Activated CD4-positive, alpha-beta T cell treated with anti-CD3 and anti-CD28 coated beads for 1 hour (primary cell): Measurements from ENCODE around the gene CLEC19A.

ENCODE experiments used
- DNase-seq: peaks from one replicate; pipeline ENCODE4 v3.0.0-alpha.2; 2020

Gene CLEC19A

GRCh38 chr16:19285431-19285830 is at the start of gene CLEC19A:
Gene CLEC19A (plus strand): TSS chr16:19285731. CDS start chr16:19285852, 121 bp downstream.
- DNase-seq = no peak

DNA sequence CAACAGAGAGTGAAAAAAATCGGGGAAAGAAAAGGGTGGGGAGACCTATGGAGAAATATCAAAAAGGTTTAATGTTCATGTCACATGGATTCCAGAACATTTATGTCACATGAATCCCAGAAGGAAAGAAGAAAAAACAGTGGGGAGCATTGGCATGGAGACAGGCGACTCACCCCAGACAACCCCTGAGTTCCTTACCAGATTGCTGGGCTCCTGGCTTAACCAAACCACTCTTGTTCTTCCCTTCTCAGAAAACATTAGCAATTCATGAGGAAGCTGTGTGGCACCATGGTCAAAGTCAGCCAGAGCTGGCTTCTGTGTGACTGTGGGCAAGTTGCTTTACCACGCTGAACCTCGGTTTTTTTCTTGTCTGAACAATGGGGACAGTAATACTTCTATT is 49.6 kb upstream of the CLEC19A start:
- DNase-seq = no peak

- DNase-seq = no peak
Observed at GRCh38 chr16:19236561-19237209, 48.8 kb upstream of the CLEC19A start.

DNA sequence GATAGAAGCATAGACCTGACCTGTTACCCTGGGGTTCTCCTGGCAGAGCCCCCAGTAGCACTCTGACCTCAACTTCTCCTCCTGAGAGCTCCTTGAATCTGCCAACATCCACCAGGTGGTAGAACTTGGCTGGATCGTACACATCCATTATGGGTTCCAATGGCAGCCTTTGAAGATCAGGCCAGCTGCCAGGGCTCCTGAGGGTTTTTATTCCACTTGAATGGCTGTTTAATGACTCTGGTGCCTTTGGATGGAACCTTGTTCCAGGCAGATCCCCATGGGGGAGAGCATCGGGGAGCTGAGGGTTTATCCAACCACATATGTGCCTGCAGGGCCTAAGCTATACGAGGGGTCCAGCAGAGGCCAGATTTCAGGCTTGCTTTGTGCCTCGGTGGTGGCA is 47.1 kb upstream of the CLEC19A start:
- no peak for DNase-seq

DNA sequence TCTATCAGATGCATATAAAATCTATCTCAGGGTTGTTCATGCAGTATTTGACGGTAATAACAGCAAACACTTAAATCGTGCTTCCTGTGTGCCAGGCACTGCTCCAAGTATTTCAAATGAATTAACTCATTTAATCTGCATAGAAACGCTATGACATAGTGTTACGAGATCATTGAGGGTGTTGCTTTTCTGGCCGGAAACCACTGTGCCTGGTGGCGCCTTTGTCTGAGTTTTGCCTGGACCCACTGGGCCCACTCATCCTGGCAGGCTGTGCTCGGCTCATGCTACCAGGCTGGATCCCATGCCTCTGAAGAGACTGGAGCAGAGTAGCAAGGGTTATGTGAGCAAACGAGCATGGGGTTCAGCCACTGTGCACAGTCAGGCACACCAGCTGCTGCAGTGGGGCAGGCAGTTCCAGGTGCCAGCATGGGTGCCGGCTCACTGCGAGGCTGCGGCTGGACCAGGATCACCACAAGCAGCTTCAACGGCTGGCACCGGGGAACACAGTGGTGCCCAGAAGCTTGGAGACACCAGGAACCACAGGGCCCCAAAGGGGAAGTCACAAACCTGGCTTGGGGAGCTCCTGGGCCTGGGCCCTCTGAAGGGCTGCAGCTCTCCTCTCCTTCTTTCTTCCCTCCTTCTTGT is 45.9 kb upstream of the CLEC19A start:
- no peak for DNase-seq

- no peak for DNase-seq
Observed at GRCh38 chr16:19240494-19240893, 45.0 kb upstream of the CLEC19A start.

DNA sequence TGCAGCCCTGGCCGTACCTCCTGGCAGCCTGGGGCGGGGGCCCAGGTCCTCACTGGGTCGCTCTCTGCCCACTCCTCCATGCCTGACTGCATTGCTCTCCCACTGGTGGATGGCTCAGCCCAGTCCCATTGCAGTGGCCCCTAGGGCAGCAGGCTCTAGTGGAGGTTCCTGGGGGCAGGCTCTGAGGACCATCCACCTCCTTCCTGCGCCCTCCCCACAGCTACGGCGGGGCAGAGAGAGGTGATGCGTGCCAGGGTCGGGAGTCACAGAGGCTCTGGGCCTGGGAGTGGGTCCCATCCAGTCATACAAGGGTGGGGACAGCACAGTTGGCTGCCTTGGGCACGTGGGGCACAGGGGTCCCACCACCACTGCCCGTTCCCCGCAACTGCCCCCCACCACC is 44.0 kb upstream of the CLEC19A start:
- DNase-seq = no peak

- no peak for DNase-seq
Observed at GRCh38 chr16:19242186-19242585, 43.3 kb upstream of the CLEC19A start.

DNA sequence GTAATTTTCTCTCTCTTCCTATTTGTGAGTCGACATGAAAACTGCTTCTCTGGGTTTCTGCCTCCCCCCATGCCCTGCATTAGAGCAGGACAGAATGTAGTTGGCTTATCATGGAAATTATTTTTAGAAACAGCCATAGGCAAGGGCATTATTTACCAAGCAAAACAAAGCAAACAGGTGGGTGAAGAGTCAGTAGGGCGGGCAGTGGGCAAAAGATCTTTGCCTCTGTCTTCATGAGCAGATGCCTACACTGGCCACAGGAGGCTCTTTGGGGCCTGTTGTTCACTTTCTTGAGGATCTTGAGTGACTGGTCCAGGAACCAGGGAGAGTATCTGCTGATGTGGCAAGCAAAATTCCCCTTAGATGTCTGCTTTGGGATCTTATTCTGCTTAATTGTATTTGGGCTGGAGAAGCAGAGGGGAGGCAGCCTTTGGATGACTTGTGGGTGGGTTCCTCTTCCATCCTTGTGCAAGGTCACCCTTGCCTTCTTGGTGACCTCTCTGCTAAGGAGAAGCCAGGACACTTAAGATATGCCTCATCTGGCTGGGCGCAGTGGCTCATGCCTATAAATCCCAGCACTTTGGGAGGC is 42.5 kb upstream of the CLEC19A start:
- no peak for DNase-seq

DNA sequence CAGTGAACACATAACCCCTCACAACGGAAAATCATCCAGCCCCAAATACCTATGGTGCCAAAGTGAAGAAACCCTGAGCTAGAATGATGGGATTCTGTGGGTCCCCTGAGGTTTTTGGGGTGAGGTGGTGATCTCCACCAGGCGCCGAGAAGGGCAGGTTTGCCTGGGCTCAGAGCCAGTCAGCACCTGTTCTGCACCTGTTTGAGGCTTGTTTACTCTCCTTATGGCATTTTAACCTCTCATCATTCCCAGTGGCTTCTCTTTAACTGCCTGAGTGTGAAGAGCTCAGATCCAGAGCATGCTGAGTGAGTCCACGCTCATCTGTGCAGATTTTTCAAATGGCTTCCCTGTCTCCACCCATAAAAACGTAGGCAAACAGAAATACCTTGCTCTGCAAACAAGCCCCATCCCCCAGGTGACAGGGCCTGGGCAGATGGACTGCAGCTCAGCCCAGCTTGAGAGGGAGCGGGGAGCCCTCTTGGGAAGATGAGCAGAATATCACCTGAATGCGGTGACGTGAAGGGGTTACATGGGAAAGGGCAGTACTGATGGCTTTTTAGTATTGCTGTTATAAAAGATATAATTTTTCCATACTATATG is 40.1 kb upstream of the CLEC19A start:
- no peak for DNase-seq

DNA sequence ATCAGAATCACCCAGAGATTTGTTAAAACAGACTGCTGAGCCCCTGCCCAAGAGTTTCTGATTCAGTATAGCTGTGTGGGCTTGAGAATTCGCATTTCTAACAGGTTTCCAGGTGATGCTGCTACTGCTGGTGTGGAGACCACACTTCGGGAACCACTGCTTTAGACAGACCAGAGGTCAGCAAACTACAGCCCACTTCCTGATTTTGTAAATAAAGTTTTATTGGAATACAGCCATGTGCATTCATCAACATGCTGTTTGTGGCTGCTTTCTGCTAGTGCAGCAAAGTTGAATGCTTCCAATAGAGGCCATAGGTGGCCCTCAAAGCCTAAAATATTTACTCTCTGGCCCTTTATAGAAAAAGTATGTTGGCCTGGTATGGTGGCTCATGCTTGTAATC is 32.6 kb upstream of the CLEC19A start:
- no peak for DNase-seq

GRCh38 chr16:19254611-19255010 is 30.9 kb upstream of the CLEC19A start:
- no peak for DNase-seq

DNA sequence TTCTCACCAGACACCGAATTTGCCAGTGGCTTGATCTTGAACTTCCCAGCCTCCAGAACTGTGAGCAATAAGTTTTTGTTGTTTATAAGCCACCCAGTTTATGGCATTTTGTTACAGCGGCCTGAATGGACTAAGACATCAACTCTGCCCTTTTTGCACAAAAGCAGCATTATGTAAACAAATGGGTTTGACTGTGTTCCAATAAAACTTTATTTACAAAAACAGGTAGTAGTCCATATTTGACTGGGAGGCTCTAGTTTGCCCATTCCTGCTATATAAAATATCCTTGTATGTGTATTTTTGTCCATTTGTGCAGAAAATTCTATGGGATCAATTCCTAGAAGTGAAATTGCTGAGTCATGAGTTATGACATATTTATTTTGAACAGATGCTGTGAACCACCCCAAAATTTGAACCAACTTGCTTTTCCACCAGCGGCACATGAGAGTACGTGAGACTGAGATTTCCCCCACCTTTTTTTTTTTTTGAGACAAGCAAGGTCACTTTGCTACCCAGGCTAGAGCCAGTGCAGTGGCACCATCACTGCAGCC is 21.3 kb upstream of the CLEC19A start:
- no peak for DNase-seq

DNA sequence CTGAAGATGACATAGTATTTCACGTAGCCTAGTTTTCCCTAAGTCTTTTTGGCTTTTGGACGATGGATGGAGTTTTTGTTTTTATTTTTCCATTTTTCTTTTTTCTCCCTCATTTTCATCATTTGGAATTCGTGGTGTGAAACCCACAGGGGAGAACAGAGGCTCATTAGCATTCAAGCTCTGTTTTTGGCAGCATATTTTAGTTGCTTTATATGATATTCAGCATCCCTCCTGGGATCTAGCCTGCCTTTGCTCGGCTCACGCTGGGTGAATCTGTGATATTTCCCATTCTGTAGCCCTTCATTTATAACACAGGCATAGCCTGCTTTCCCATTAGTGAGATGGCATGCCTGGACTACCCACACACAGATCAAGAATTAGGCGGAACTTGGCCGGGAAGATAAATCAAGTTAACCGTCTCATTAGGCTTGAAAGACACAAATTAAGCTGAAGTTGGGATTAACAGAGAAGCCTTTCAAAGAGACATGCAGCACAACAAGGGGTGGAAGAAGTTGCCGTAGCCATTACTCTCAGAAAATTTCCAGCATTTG is 20.1 kb upstream of the CLEC19A start:
- no peak for DNase-seq

GRCh38 chr16:19266774-19267173 is 18.8 kb upstream of the CLEC19A start:
- DNase-seq = no peak

GRCh38 chr16:19269098-19269497 is 16.4 kb upstream of the CLEC19A start:
- DNase-seq = no peak

GRCh38 chr16:19274165-19274797 is 11.2 kb upstream of the CLEC19A start:
- DNase-seq = no peak

DNA sequence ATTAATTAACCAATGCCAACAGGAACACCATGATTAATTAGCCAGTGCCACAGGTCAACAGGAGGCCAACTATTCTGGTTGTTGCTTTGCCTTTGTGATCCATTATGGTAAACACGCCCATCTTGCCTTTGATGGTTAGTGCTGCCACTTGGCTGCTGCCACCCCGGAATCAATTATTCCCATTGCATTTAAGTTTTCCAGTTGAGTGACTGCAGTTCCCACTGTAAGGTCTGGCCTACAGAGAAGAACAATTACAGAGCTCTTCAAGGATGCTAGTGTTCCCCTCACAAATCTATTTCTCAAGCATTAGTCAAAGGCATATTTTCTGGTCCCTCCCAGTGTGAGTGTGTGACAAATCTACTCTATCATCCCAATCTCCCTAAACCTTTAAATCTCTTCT is 7.1 kb upstream of the CLEC19A start:
- no peak for DNase-seq

DNA sequence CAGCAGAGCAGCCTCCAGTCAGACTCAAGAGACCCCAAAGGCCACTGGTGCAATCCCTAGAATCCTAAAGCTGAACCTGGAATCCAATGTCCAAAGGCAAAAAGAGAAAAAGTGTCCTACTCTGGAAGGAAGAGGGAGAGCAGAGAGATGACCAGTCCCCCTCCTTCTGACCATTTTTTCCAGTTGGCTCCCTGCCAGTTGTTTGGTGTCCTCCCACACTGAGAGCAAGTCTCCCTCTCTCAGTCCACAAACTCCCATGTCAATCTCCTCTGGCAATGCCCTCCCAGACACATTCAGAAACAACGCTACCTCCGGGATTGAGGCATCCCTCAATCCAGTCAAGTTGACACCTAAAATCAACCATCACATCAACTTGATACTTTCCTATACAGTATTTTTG is 4.3 kb upstream of the CLEC19A start:
- no peak for DNase-seq

GRCh38 chr16:19282101-19282500 is 3.4 kb upstream of the CLEC19A start:
- no peak for DNase-seq

DNA sequence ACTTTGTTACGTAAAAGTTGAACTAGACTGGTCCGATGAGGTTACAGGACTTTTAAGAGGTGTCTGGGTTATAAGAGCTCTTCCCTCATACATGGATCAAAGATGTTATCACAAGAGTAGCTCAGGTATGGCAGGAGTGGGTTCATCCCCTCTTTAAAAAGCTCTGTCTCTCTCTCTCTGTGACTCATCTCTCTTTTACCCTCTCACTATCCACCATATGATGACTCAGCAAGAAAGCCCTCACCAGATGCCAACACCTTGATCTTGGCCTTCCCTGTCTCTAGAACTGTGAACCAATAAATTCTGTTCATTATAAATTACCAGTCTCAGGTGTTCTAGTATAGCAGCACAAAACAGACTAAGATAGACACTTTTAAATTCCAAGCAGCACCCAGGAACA is 1.9 kb upstream of the CLEC19A start:
- no peak for DNase-seq

- no peak for DNase-seq
Observed at GRCh38 chr16:19284207-19284606, 1.3 kb upstream of the CLEC19A start.

GRCh38 chr16:19286827-19287226 is 1.3 kb downstream of the CLEC19A start:
- no peak for DNase-seq
